SH-SY5Y (cell line): ENCODE data around the gene CABP7.

ENCODE experiments used
- GATA2 ChIP-seq: IDR thresholded peaks from 2 replicates; pipeline ENCODE4 v1.6.1; 2011; ENCODE audit warnings: mild to moderate bottlenecking, low read depth, low read length
- GATA3 ChIP-seq: IDR thresholded peaks from 2 replicates; pipeline ENCODE4 v1.6.1; 2011; ENCODE audit warnings: low read depth, mild to moderate bottlenecking, low read length, moderate library complexity

DNA sequence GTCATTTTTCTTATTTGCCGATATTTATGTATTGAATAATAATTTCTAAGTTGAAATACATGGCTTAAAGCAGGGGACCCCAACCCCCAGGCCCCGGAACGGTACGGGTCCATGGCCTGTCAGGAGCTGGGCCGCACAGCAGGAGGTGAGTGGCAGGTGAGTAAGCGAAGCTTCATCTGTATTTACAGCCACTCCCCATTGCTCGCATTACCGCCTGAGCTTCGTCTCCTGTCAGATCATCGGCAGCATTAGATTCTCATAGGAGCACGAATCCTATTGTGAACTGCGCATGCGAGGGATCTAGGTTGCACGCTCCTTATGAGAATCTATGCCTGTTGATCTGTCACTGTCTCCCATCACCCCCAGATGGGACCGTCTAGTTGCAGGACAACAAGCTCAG is 42.5 kb downstream of the CABP7 start:
- TF ChIP-seq GATA2 = no peak
- TF ChIP-seq GATA3 = no peak
